Inflammatory macrophage treated with lipopolysaccharide for 4 hours (primary cell): ENCODE measurements around the gene CCNL1.
A peak's percentile ranks its signal among the peaks of the same experiment; 100 is the strongest.

ENCODE experiments used
- DNase-seq: peaks from one replicate; pipeline ENCODE4 v3.0.0-alpha.2; 2020

The CCNL1 gene

DNA sequence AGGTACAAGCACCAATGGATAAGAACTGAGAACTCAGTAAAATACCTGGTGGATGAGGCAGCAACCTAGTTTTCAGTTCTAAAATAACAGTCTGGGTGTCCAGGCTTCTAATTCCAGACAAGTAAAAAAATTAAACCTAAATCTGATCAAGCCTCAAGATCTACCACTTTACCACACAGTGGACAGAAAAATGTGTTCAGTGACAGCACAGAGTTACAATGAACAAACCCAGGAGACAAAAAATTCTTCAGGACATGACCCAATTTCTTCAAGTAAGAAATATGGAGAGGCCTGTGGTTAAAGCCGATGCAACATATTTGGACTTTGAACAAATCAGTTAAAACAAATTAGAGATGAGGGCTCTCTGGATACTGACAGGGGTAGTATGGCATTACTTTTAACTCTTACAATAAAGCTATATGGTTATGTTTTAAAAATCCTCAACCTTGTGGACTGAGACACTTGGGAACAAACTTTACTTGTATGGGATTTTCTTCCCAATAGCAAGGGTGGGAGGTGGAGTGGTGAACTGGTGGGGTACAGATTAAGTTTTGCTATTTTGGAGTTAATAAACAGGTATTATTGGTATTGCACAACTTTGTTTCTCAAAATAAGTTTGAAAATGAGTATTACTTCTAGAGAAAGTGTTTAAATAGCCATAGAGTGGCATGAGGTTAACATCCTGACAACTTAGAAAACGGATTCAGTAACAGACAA lies 14.2 kb downstream of the CCNL1 start:
- DNase-seq: no peak

DNA sequence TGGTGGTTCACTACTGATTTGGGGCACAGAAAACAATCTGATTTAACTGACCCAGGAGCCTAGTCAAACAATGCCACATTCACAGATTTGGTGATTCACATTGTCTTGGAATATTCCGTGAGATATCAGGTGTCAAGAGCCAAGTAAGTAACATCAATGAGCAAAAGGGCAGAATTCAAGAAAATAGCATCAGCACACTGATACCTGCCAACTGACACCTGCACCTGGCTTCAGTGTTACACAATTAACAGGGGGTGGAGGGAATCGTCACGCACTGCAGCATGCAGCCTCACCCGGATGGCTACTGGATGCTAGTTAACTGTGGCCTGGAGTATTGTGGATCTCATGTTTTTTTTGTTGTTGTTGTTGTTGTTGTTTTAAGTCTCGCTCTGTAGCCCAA lies 17.6 kb downstream of the CCNL1 start:
- no peak for DNase-seq

DNA sequence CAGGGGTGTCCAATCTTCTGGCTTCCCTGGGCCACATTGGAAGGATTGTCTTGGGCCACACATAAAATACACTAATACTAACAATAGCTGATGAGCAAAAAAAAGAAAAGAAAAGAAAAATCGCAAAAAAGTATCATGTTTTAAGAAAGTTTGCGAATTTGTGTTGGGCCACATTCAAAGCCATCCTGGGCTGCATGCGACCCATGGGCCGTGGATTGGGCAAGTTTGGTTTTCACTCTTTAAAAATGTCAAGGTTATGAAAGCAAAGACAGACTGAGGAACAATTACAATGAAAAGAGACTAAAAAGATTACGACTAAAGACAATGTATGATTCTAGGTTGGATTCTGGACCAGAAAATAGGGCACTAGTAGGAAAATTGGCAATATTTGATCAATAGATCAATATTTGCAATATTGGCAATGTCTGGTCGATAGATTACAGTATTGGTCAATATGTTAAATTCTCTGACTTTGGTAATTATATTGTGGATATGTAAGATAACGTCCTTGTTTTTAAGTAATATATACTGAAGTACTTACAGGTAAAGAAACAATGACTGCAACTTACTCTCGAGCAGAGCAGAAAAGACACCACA lies 19.9 kb downstream of the CCNL1 start:
- no peak for DNase-seq

DNA sequence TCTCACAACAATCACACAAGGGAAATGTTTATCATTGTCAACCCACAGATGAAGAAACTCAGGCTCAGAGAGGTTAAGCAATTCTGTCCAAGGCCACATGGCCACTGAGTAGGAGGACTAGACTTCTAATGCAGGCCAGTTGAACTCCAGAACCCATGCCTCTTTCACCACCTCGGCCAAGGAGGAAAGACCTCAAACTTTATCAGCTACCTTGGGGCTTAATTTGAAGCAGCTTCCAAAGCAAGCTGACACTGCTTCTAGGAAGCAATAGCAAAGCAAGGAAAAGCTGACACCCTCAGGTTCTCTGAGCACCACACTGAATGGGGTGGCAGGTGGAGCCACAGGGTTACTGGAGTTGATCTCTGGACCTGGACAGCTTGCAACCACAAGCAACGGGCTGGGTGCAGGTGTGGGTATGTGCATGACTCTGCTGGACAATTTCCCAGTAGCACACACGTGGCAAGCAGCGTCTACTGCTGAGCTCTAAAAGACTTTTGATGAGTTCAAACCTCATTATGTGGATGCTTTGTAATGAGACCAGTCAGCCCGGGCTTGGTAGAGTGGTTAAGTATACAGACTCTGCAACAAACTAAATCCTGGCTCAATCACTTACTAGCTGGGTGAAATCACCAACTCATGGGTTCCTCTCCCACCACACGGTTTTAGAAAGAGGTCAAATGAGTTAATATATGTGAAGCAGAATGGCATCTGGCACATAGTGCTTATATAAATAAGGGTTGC lies 23.1 kb downstream of the CCNL1 start:
- DNase-seq: peak; percentile 94

DNA sequence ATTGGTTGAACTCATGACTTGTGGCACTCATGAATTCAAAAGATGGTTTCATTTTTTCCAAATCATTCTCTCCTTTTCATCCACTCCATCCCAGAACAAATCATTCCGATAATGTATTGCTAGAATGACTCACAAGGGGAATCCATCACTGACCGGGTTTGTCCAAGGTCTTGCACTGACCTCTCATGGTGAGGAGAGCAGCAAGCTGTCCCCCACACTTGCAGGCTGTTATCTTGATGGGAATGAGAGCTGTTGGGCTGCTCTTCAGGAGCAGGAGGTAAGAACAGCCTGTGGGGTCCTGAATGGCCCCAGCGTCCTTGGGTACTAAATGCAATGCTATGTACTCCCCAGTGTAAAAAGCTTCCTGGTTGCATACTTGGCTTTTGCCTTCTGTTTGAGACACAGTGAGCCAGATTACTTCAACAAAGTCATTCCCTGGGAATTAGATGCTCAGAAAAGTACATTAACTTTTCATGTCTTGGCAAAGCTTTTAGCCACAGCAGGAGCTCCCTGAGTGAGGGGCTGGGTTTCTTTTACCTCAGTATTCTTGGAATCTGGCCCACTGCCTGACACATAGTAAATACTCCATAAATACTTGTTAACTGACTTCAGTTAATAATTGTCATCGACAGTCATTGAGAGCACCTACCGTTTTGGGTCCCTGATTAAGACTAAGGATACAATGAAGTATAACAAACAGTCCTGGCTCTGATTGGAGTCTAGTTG lies 24.1 kb downstream of the CCNL1 start:
- DNase-seq: no peak

DNA sequence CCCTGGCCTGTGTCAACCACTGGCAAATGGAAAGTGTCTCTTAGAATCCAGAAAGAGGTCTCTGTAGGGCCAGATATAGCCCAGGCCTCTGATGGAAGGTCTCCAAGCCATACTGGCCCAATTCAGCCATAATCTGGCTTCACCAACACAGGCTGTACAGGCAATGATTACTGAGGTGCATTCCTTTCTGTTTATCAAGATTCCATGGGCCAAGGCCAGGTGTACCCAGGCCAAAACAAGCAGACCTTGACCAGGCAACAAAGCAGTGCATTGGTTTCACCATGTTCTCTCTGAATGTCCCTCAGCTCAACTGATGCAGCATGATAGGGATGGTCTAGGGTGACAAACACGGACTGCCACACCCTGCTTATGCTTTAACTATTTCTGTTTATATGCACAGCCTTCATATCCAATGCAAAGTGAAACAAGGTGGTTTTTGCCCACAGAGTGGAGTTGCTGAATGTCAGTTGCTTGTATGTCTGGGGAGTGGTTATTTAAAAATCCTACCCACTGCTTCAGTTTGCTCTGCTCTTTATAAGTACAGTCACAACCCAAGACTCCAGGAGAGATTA lies 25.2 kb downstream of the CCNL1 start:
- no peak for DNase-seq

DNA sequence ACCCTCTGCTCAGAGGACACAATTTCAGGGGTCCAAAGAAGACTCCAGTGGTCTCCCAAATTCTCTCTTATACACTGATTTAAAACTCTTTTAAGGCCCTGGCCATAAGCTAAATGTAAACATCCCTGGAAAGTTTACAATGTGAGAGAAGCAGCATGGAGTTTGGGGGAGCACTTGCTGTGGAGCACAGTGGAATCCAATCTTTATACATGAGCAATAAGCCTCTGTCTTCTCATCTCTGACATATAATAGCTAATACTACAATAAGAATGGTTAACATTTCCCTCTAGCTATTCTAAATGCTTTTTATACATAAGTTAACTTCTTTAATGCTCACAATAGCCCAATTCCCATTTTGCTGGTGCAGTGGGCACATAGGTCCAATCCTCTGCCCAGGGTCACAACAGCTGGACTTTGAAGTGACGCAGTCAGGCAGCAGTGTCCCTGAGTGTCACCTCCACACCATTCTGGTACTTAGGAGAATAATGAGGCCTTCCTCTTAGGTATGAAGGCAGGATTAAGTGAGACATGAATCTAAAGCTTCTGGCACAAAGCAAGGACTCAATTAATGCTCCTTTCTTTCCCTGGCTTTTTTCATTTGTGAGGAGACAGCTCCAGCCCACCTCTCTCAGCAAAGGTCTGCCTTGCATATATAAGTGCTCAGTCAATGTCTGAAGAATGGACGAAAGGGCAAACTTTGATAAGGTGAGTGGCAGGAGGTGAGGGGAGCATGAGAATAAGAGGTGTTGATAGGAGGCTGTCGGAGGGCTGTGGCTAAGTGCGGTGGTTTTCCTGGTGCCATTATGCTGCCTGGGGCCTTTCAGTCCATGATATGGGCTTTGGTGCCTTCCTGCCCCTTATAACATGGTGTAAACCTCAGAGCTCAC lies 26.3 kb downstream of the CCNL1 start:
- DNase-seq: no peak

DNA sequence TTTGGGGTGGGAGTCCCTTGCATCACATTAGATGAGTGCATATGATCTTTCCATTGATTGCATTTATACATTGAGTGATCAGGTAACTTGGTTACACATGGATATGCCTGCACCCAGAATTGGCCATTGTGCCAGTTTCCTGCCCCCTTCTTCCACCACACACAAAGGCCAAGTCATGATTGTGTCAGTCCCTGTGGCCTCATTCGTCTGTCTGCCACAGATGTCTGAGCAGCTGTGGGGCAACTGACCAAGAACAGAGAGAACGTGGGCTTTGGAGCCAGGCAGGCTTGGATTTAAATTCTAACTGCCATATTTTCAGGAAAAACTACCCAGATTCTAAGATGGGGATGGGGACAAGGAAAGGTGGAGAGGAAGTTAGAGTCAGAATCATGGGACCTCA lies 27.0 kb downstream of the CCNL1 start:
- DNase-seq: peak; percentile 74

DNA sequence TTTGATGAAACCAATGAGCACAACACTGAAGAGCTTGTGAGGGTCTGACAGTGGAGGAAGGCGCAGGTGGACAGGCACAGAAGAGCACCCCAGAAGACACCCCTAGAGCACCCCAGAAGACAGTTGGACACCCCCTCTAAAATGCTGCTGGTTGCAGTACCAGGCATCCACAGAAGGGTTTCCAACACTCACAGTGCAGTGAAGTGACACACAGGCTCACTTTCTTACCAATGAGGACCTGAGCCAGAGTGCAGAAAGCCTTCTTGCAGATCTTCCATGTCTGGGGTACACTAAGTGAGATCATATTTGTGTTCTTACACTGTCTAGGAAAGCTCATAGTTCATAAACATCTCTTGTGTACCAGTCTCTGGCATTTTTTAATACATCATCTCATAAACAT lies 27.6 kb downstream of the CCNL1 start:
- no peak for DNase-seq

DNA sequence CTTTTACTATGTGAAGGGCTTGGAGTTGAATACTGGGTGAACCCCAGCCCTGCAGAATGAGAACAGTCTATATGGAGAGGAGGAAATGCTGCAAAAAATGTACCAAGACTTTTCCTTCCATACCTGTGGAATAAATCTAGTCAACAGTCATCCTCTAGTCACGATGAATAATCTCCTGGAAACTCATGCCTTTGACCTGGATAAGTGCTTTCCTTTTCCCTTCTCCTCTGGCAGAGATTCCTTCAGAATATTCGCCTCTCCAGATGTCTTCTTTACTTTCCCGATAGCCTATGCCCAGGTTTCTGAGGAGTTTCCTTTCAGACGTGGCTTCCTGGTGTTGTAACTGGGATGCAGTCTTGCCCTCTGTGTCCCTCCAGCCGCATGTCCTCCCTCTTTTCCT lies 28.1 kb downstream of the CCNL1 start:
- no peak for DNase-seq

DNA sequence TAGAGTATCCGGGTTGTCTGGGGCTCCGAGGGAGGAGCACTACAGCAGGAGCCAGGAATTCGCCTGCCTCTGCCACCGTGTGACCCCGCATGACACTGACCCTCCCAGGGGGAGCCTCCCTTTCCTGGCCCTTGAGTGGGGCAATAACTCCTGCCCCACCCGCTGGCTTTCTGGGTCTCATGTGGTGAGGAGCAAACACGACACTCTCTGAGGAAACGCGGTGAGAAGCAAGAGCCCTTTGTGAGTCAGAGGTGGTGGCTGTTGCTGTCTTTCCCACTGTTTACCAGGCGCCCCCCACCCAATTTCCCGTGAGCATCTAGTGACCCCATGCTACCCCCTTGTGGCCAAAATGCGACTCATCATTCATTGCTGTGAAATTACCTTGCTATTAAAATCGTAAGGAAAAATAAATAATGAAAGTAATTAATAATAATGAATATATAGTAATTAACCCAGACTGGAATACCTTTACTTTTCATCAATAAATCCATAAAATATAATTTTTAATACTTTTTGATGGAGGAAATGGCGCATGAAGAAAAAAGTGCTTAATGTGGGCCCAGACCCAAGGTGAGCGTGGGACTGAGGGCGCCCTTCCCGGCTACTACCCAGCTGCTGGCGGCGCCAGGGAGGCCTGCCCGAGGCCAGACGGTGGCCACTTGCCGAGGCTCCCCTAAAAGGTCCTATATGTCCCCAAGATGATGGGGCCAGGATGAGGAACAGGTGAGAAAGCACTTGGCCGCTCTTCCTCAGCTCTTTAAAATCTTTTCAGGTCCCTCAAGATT lies 29.3 kb downstream of the CCNL1 start:
- peak; percentile 76 for DNase-seq

DNA sequence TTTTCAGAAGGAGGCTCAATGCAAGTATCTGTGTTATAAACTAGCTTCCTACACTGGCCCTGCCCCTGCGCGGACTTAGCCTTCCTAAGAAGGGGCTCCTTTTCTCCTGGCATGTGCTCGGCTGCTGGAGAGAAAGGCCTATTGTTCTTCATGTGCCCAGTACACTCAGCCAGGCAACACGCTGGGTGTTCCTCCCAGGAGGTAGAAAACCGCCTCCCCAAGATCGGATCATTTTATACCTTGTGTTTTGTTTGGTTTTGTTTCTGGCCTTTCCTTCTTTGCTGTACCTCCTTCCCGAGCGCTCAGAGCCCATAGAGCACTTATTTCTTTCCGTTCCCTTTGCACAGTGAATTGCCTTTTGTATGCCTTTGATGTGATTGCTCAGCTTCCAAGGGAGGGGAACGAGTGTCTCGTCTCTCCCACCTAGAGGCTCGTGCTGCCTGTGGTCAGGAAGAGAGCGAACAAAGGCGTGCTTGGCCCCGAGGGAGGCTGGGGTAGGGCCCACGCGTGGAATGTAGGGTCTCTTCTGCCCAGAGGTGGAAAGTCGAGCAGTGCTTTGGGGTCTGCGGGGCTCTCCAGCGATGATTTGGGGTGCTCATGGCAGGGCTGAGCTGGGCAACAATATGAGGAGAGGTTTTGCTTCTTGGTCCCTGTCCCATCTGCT lies 30.0 kb downstream of the CCNL1 start:
- no peak for DNase-seq

DNA sequence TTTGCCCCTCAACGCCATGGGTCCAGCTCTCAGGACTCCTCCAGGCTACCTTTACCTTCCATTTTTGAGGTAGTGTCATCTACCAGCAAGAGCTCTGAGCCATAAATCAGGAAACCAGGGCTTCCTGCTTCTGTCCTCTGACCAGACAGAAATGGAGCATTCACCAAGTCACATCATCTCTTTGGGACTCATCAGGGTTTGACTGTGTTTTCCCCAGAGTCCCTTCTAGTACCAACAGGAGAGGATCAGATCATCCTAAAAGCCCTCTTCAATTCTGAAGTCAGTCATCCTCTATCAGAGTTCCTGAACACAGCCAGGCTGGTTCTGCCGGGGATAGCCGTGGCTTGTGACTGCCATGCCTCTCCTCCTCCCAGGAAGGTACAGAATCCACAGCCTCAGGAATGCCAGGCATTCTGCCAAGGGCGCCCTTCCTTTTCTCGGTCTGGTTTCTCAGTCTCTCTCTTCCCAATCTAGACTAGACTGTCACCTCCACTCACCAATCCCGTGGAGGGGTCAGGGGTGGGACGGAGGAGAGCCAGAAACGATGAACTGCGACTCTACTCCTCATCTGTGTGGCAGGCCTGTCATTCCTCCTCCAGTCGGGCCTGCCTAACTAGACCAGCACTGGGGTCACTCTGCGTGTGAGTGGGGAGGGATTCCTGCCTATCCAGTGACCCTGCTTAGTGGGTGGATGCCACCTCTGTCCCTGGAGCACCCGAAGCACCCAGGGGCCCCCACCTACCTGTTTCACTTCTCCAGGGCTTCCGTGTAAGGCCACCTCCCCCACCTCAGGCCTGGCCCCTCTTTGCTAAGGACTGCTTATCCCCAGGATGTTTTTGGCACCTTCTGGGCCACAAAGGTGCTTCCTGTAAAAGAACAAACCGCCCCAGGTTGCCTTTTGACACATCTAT lies 30.9 kb downstream of the CCNL1 start:
- peak; percentile 62 for DNase-seq

DNA sequence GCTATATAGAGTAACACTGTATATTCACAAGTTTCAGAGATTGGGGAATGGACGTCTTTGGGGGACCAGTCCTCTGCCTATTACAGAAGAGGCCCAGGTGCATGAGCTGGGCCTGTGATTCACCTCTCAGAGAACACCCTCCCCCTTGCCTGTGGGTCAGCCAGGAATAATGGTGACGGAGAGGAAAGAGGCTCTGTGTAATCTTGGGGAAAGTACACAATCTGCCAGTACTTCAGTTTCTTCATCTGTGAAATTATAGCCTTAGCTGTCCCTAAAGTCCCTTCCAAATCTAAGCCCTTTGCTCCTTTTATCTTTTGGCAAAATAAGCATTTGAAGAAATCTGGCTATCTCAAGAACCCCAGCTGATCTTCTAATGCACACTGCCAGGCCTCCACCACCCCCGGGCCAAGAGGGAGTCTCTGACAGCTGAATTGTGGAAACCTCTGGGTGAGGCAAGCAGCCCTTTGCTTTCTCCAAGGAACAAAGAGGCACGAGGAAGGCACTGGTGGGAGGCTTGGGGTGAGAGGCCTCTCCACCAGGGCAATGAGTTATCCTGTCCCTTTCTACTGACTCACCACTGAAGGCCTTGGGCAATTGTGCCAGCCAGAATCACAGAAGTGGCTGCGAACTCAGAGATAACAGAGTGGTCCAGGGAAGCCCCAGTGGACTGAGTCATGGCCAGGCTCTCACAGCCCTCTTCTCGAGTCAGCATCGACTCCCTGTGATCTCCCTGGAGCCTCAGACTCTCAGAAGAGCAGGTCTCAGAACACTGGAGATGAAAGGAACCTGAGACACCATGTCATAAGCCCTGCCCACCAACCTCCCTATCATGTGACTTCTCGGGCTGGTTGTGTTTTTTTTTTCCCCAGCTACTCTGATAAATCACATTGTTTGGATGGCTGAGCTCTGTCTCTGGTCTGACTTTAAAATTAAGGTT lies 31.8 kb downstream of the CCNL1 start:
- peak; percentile 98 for DNase-seq

DNA sequence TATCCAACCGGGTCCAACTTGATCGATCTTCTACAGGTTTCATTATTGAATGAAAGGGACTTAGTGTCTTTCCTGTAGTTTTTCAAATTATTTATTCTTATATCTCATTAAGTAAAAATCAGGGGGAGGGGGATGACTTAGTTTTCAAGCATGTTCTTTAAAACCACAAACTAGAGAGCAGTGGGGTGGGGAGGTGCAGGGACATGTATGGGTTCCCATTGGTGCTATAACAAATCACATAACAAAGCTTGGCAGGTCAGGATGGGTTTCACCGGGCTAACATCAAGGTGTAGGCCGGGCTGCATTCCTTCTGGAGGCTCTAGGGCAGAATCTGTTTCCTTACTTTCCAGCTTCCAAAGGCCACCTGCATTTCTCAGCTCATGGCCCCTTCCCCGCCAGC lies 32.7 kb downstream of the CCNL1 start:
- no peak for DNase-seq

DNA sequence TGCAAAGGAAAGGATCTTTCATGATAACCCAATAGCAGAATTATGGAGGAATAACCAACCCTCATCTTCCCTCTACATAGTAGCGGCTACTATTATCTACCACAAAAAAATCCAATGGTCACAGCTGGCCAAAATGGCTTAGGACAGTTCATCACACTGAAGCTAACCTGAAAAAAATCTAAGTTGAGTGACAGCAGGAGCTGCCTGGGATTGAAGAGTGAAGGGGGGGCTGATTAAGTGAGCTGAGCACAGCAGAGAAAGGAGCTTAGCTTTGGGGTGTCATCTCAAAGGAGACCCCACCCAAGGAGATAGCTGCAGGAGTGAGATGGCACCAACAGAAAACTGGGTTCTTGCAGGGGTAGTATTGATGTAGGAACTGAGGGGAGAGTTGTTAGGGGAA lies 33.6 kb downstream of the CCNL1 start:
- DNase-seq: no peak

DNA sequence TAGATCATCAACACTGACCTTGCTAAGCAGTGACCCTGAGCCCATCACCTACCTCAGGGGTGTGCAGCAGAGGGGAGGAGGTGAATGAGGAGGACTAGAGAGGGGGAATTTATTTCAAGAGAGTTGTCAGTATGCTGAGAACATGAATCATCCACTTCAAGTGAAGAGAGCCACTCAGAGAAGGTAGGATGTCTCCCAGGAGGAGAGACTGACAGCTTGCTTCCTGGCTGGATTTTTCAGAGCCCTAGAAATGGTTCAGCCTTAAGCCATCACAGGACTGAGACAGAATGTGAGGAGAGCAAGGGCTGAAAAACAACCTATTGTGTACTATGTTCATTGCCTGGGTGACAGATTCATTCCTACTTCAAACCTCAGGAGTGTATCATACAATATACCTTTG lies 34.8 kb downstream of the CCNL1 start:
- DNase-seq: no peak

DNA sequence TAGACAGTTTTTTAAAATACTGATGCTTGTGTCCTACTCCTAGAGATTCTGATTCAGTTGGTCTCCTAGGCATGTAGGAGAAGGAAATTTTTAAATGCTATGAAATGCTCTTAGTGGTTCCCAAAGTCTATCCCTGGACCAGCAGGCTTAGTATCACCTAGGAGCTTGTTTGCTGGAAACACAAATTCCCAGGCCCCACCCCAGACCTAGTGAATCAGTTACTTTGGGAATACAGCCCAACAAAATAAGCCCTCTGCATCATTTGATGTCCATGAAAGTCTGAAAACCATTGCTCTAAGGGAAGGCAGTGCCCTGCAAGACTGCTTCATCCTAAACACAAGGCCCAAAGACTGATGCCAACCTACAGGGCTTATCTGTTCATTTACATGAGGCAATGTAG lies 36.3 kb downstream of the CCNL1 start:
- DNase-seq: no peak
